HepG2 (cell line): Measurements from ENCODE around the gene EFCAB8. TPM values are rescaled to one million over a fixed set of nuclear protein-coding genes. Genes with fewer than 3 reads are reported as not detected.
A peak's percentile ranks its signal among the peaks of the same experiment; 100 is the strongest.

Source experiments
- DBP ChIP-seq: sonication (generic); formaldehyde crosslinking; IDR thresholded peaks from 2 replicates; pipeline ENCODE4 v1.4.0; 2020; ENCODE audit warnings: missing genetic modification reagents; ENCODE audit errors: not compliant biosample characterization
- GLMP ChIP-seq: sonication (generic); formaldehyde crosslinking; IDR thresholded peaks from 2 replicates; pipeline ENCODE4 v1.9.0; 2021; ENCODE audit warnings: missing genetic modification reagents, mild to moderate bottlenecking, borderline replicate concordance
- HOXA3 ChIP-seq: sonication (generic); formaldehyde crosslinking; IDR thresholded peaks from 2 replicates; pipeline ENCODE4 v1.5.0; 2020; ENCODE audit warnings: missing genetic modification reagents
- JUN ChIP-seq: sonication (generic); formaldehyde crosslinking; IDR thresholded peaks from 2 replicates; pipeline ENCODE4 v1.4.0; 2020; ENCODE audit warnings: mild to moderate bottlenecking, missing genetic modification reagents
- MAZ ChIP-seq, 2 experiments: sonication (generic) in 1 of 2; formaldehyde crosslinking in 1 of 2; IDR thresholded peaks; 2 replicates each; pipeline versions ENCODE4 v1.5.0 to v1.6.1; 2012 to 2020; ENCODE audit warnings: low read depth in 2 of 2, mild to moderate bottlenecking in 2 of 2, borderline replicate concordance in 1 of 2, improper control_type of control experiment in 1 of 2, low read length in 1 of 2, missing genetic modification reagents in 1 of 2, moderate library complexity in 1 of 2
- MEF2D ChIP-seq: sonication (generic); formaldehyde crosslinking; IDR thresholded peaks from 2 replicates; pipeline ENCODE4 v1.5.1; 2020; ENCODE audit warnings: mild to moderate bottlenecking, missing genetic modification reagents
- RXRB ChIP-seq: IDR thresholded peaks from 2 replicates; pipeline ENCODE4 v1.6.1; 2016; ENCODE audit warnings: borderline replicate concordance, missing genetic modification reagents, missing compliant biosample characterization
- ZNF318 ChIP-seq: sonication (generic); formaldehyde crosslinking; IDR thresholded peaks from 2 replicates; pipeline ENCODE4 v1.4.0; 2020; ENCODE audit warnings: mild to moderate bottlenecking, missing genetic modification reagents
- ZNF343 ChIP-seq: sonication (generic); formaldehyde crosslinking; IDR thresholded peaks from 2 replicates; pipeline ENCODE4 v1.4.0; 2020; ENCODE audit warnings: mild to moderate bottlenecking, missing genetic modification reagents
- ZNF446 ChIP-seq: sonication (generic); formaldehyde crosslinking; IDR thresholded peaks from 2 replicates; pipeline ENCODE4 v1.5.0; 2020; ENCODE audit warnings: mild to moderate bottlenecking, missing genetic modification reagents
- ZNF572 ChIP-seq: sonication (generic); formaldehyde crosslinking; IDR thresholded peaks from 2 replicates; pipeline ENCODE4 v1.5.1; 2020; ENCODE audit warnings: mild to moderate bottlenecking, missing genetic modification reagents
- ZNF83 ChIP-seq: sonication (generic); formaldehyde crosslinking; IDR thresholded peaks from 2 replicates; pipeline ENCODE4 v1.4.0; 2020; ENCODE audit warnings: missing genetic modification reagents, mild to moderate bottlenecking, borderline replicate concordance
- polyA plus RNA-seq, 8 experiments: library from polyadenylated mRNA; depleted of rRNA in 3 of 8; stranded (reverse) in 7 of 8; unstranded in 1 of 8; fragments of >200 nt; fragmentation: Illumina TruSeq in 4 of 8; extraction: Trizol in 4 of 8; gene quantifications; 2 replicates each; pipeline versions ENCODE4 v1.2.1 to v1.2.3, GENCODE V29; 2011 to 2016; ENCODE audit warnings: low read depth in 4 of 8, missing spikeins in 1 of 8, mixed read lengths in 1 of 8; ENCODE audit not compliant: insufficient read depth in 1 of 8
- total RNA-seq, 5 experiments: library from RNA; depleted of rRNA; stranded (reverse); fragments of >200 nt; fragmentation: Illumina TruSeq; extraction: Trizol; gene quantifications; 2 replicates each; pipeline ENCODE4 v1.2.3, GENCODE V29; 2016; ENCODE audit warnings: low read depth in 1 of 5

Gene EFCAB8
- total and polyA plus RNA-seq, 2 of the 13 experiments (the other 11 are each of a cell fraction or from before 2014, with no cell fraction given) = 0.15 to 0.22 TPM

DNA sequence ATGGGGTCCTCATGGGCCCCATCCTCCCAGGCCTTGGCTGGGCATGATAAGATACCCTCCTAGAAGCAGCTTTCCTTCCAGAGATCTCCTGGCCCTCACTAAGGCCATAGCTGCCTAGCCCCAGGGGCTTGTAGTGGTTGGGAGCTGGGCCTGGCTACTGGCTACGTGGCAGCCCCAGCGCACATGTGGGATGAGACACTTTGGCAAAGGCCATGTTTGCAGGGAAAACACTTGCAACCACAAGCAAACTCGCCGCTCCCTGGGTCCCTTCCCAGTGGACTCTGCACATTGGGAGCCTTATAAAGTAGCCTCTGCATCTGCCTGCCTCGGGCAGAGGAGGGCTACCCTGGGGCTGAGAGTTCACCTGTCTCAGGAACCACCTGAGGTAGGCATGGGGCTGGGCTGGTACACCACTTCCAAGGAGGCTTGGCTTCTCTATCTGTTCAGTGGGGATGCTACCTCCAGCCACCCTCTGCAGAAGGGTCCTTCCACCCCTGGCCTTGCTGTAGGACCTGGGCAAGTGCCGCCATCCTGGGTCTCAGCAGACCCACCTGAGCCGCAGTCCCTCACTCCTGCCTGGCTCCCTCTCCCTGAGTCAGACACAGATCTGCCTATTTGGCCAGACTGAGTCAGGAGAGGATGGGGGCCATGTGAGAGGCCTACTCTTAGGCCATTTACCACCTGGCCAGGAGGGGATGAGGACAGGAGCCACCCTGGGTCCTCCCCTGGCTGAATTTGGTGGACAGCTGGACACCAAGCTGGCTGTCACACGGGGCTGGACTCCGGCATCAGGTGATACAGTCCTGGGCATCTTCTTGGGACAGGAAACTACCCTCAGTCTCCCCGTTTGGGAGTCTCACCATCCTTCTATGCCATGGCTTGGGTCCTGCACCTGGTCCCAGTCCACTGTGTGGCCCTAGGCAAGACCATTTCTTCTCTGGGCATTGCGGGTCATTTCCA is 148.9 kb downstream of the EFCAB8 start, which contains the start of gene BPIFB2 (continued):
- peak; percentile 93 for TF ChIP-seq ZNF318 (CRISPR knock-in tag)
- TF ChIP-seq JUN (CRISPR knock-in tag) = no peak
- TF ChIP-seq ZNF343 (CRISPR knock-in tag) = 0 out of 2 replicates have a peak, but pooled peaks have one; percentile 63
- peak; percentile 90 for TF ChIP-seq ZNF572 (CRISPR knock-in tag)
- TF ChIP-seq ZNF446 (CRISPR knock-in tag) = peak; percentile 78
- peak; percentile 74 for TF ChIP-seq DBP
- peak; percentile 86 for TF ChIP-seq RXRB (CRISPR knock-in tag)
- TF ChIP-seq HOXA3 (CRISPR knock-in tag) = peak; percentile 83; the same call in 1 of the 2 replicates
- TF ChIP-seq MEF2D (CRISPR knock-in tag) = peak; percentile 50; the same call in 1 of the 2 replicates
- TF ChIP-seq ZNF83 (CRISPR knock-in tag) = peak; percentile 86
- TF ChIP-seq GLMP = no peak
- peak; percentile 46; the same call in 1 of the 2 replicates for TF ChIP-seq MAZ (IDR thresholded peaks at IDR 0.05; ENCODE audit: borderline replicate concordance, low read depth, low read length)
- peak; percentile 85 for TF ChIP-seq MAZ (CRISPR knock-in tag; IDR thresholded peaks at IDR 0.05; ENCODE audit: low read depth)
